Choroid plexus epithelial cell (primary cell): ENCODE data around the gene RAD9A.

Source experiments
- DNase-seq: peaks from one replicate; pipeline ENCODE4 v3.0.0-alpha.2; 2010; ENCODE audit warnings: low read depth
- H3K4me3 ChIP-seq: 2 replicates; pipeline ENCODE4 v1.5.1; 2011; ENCODE audit warnings: low read depth, mild to moderate bottlenecking, control low read depth, low read length, moderate library complexity
- TF ChIP-seq, protein P1 (sequence below): conservative IDR thresholded peaks from 2 replicates; pipeline ENCODE4 v1.5.1; 2011; ENCODE audit warnings: low read depth, mild to moderate bottlenecking, control low read depth, inconsistent platforms, low read length, moderate library complexity

The RAD9A gene

DNA sequence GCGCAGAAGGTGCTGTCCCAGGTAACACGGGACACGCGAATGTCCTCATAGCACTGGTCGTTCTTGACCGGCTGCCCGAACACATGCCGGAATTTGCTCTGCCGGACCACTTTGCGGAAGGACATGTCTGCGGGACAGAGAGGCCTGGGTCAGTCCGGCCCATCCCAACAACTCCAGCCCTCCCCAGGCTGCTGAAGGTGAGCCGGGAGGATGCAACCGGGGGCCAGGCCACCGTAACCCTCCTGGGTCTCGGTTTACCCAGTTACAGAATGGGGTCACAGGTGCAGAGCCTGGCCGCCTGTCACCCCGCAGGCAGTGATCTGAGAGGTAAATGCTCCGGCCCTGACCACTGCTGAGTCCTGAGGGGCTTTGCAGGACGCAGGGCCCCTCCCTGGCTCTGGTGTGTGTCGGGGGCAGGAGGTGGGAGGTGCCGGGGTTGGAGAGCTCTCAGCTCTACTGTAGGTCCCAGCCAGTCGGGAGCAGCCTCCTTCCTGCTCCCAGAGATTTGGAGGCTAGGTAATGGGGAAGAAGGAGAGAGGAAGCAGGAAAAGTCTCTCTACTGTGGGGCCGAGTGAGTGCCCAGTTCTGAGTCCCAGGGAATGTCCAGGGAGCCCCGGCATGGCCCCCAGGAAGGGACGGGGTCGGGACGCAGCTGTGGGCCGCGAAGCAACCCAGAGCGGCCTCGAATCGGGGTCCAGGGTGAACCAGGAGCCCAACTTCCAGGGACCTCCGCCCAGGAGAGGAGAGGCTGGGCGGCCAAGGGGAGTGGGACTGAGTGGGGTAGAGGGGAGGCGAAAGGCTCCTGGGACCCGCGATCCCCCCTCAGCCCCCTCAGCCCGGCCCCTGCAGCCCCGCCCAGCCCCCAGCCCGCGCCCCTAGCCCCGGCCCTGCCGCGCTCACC, 51.0 kb downstream of the RAD9A start:
- DNase-seq, result no peak
- TF ChIP-seq, protein P1, sequence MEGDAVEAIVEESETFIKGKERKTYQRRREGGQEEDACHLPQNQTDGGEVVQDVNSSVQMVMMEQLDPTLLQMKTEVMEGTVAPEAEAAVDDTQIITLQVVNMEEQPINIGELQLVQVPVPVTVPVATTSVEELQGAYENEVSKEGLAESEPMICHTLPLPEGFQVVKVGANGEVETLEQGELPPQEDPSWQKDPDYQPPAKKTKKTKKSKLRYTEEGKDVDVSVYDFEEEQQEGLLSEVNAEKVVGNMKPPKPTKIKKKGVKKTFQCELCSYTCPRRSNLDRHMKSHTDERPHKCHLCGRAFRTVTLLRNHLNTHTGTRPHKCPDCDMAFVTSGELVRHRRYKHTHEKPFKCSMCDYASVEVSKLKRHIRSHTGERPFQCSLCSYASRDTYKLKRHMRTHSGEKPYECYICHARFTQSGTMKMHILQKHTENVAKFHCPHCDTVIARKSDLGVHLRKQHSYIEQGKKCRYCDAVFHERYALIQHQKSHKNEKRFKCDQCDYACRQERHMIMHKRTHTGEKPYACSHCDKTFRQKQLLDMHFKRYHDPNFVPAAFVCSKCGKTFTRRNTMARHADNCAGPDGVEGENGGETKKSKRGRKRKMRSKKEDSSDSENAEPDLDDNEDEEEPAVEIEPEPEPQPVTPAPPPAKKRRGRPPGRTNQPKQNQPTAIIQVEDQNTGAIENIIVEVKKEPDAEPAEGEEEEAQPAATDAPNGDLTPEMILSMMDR, result no peak
- peak overlapping the region; percentile 79 for H3K4me3 ChIP-seq

DNA sequence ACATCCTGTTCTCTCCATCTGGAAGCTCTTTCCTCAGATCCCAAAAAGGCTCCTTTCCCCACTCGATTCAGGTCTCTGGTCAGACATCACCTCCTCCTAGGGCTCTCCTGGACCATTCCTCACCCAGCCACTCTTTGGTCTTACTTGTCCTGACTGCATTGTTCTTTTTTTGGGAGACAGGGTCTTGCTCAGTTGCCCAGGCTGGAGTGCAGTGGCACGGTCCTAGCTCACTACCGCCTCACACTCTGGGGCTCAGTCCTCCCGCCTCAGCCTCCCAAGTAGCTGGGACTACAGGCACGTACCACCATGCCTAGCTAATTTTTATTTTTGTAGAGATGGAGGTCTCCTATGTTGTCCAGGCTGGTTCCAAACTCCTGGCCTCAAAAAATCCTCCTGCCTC, 53.7 kb downstream of the RAD9A start:
- H3K4me3 ChIP-seq, result no peak overlapping the region
- DNase-seq, result no peak
- TF ChIP-seq, protein P1, result no peak
